Myocyte (in vitro differentiated cells): ENCODE measurements around the gene IFIT1B. TPM values are rescaled to one million over a fixed set of nuclear protein-coding genes. Genes with fewer than 3 reads are reported as not detected.
A peak's percentile ranks its signal among the peaks of the same experiment; 100 is the strongest.
"Not testable (repeated sequence)": the region's sequence is repeated elsewhere in the genome, so short reads cannot be mapped to it uniquely, and the experiment has no call there.

Experiments
- DNase-seq: peaks from one replicate; pipeline ENCODE4 v3.0.0-alpha.2; 2012; ENCODE audit warnings: low read depth
- polyA plus RNA-seq: library from polyadenylated mRNA; unstranded; fragments of >200 nt; gene quantifications from one replicate; pipeline ENCODE4 v1.2.1, GENCODE V29; 2012; ENCODE audit warnings: missing spikeins
- total RNA-seq: library from RNA; depleted of rRNA; stranded (reverse); fragments of >200 nt; gene quantifications from 2 replicates; pipeline ENCODE4 v1.2.3, GENCODE V29; 2014

The IFIT1B gene
- total RNA-seq, result not detected in 2 replicates
- not detected for polyA plus RNA-seq

DNA sequence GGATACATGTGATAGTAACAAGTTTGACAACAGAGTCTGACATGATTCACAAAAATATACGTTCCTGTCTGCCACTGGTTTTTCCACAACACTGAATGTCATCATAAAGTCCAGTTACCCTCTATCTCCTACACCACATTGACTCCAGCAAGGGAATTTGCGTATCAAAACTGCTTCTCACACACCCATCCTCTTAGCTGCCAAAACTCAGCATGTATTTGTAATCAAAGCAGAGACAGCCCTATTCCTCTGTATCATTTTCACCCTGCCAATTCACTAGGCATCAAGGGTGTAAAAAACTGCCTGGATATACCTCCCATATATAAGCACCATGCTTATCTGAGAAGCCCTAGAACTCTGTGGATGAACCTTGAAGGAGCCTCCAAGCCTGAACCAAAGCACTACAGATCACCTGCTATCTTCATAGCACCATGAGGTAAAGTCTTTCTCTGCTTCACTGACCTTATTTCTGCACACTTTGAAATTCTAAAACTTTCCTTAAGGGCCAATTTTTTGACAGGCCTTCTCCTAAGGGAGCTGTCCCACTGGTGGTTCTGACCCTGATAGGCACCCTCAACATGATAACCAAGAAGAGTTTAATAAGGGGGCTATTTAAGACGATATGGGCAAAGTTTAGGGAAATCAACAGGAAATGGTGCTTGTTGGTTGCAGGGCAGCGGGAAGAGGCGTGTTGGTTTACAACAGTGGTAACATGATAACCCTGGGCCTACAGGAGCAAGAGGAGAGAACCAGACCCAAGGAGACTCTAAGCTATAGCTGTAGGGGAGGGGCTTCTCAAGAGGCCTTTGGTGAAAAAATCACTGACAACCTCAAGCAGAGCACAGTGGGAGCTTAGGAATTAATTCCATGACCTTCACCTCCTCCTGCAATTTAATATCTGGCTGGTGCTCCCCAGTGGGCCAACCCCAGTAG lies at the start of gene IFIT1B:
IFIT1B (plus strand) TSS at position 352 of the 933 bp plus-strand sequence; CDS start at position 432, 80 bp downstream.
- DNase-seq, result no peak

GRCh38 chr10:89329151-89329550 lies 48.7 kb upstream of the IFIT1B start:
- DNase-seq, result no peak

DNA sequence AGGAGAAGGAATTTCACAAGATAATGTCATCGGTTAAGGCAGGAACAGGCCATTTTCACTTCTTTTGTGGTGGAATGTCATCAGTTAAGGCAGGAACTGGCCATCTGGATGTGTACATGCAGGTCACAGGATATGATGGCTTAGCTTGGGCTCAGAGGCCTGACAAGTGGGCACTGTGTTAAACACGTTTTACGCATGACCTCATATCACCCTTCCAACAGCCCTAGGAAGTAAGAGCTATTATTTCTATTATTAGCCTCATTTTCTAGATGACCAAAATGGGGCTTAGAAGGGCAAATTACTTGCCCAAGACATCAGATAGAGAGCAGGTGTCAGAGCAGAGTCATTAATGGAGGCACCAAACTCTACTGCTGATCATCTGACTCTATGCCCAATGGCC lies 47.8 kb upstream of the IFIT1B start:
- not testable (repeated sequence) for DNase-seq

DNA sequence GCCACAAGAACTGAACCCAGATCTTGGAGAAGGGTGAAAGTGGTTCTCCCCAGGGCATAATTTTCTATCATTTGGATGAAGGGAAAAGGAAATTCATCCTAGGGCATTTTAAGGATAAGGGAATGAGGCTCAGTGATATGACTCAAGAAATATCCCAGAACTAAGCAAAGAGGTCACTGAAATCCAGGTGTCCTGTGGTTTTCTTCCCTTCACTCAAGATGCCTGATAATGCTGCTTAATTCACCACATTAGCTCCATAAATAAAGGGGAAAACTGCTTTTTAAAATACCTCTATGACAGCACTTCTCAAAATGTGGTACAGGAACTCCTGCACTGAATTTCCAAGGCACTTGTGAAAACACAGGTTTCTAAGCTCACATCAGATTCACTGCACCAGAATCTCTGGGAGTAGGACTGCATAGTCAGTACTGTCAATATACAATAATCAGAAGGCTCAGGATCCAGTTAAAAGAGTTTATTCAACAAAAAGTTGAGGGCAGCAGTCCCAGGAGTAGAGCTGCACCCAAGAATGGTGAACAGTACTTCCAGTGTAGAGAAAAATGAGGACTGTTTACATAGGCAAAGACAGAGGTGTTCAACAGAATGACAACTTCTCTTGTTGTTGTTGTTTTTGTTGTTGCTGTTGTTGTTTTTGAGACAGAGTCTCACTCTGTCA lies 47.2 kb upstream of the IFIT1B start:
- no peak for DNase-seq

DNA sequence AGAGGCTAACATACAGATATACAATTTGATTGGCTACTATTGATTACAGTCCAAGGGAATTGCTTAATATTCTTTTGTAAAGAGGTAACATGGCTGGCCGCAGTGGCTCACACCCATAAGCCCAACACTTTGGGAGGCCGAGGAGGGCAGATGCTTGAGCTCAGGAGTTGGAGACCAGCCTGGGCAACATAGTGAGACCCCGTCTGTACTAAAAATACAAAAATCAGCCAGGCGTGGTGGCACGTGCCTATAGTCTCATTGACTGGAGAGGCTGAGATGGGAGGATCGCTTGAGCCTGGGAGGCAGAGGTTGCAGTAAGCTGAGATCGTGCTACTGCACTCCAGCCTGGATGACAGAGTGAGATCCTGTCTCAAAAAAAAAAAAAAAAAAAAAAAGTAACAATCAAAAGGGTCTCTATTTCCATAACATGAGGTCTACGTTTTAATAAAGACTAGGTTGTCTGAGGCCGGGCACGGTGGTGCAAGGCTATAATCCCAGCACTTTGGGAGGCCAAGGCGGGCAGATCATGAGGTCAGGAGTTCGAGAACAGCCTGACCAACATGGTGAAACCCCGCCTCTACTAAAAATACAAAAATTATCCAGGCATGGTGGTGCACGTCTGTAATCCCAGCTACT lies 46.3 kb upstream of the IFIT1B start:
- DNase-seq, result not testable (repeated sequence)

GRCh38 chr10:89332123-89332633 lies 45.7 kb upstream of the IFIT1B start:
- DNase-seq, result peak; percentile 60

GRCh38 chr10:89335226-89335625 lies 42.6 kb upstream of the IFIT1B start:
- no peak for DNase-seq

DNA sequence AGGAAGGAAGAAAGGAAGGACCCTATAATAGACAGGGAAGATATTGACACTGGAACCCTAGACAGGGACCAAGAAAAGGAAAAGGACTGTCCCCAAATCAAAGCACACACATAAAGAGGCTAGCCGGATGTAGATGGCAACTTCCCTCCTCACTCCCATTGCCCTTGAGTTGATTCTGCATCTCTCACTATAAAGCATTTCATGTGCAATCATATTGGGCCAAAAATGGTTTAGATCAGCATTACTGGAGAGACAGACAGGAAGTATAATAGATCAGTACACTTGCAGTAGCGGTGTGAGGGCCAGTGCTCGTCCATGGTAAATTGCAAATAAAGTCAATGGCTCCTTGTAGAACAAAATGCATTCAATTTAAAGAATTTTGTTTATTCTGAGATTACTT lies 41.6 kb upstream of the IFIT1B start:
- DNase-seq, result no peak

GRCh38 chr10:89337484-89337883 lies 40.4 kb upstream of the IFIT1B start:
- peak; percentile 27 for DNase-seq

DNA sequence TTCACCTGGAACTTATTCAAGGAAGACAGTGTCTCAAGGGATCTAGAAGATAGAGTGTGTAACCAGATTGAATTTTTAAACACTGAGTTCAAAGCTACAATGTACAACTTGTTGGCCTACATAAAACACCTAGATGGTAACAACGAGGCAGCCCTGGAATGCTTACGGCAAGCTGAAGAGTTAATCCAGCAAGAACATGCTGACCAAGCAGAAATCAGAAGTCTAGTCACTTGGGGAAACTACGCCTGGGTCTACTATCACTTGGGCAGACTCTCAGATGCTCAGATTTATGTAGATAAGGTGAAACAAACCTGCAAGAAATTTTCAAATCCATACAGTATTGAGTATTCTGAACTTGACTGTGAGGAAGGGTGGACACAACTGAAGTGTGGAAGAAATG lies 39.1 kb upstream of the IFIT1B start:
- DNase-seq, result no peak

DNA sequence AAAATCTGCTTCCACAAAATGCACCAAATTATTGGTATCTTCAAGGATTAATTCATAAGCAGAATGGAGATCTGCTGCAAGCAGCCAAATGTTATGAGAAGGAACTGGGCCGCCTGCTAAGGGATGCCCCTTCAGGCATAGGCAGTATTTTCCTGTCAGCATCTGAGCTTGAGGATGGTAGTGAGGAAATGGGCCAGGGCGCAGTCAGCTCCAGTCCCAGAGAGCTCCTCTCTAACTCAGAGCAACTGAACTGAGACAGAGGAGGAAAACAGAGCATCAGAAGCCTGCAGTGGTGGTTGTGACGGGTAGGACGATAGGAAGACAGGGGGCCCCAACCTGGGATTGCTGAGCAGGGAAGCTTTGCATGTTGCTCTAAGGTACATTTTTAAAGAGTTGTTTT lies 38.0 kb upstream of the IFIT1B start:
- DNase-seq, result no peak

GRCh38 chr10:89341649-89342048 lies 36.2 kb upstream of the IFIT1B start:
- no peak for DNase-seq

DNA sequence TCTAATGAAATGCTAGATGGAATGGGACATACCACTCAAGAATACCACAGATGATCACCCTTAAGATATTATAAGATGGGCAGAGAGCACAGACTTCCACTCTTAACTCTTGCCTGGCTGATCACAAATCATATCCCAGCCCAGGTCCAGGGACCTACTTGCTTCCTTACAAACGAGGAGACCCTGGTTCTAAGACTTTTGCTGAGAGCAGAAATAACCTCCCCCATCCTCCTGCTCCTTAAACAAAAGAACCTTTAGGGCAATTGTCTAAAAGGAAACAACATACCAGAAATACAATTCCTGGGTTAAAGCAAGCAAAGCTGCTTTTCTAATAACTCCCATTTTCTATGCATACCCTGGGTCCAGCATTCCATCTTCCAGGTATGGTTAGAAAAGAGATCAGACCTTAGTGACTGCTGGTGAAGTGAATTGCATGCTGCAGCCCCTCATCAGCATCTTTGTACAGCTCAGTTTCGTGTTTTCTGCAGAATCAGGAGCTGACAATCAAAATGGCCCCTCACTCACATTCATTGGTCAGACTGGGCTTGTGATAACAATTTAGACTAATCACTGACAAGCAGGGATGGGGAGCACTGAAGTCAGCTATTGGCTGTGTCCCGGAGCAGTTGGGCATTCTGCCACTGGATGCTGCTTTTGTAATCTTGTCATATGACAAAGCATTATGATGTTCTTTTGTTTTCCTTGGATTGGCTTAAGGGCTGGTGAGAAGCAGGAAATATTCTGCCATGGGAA lies 35.5 kb upstream of the IFIT1B start:
- peak; percentile 77 for DNase-seq

- no peak for DNase-seq
Observed at GRCh38 chr10:89343089-89343767, 34.6 kb upstream of the IFIT1B start.

DNA sequence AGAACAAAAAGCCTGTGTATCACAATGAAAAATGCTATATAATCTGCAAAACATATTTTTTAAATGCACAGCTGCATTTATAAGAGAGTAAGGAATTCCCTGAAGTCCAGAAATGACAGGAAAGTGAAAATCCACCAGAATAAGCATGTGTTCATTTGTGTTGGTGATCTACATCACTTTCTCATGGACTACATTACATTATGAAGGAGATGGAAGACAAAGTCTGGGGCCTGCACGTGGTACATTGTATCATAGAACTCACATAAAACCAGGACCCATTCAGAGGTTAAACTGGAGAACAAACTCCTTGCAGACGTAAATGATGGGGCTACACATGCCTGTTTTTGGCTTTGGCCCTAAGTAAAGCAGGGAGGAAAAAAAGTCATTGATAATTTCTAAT lies 33.7 kb upstream of the IFIT1B start:
- no peak for DNase-seq

GRCh38 chr10:89345367-89346000 lies 32.4 kb upstream of the IFIT1B start:
- DNase-seq, result no peak

GRCh38 chr10:89346405-89347254 lies 31.2 kb upstream of the IFIT1B start:
- peak; percentile 24 for DNase-seq

DNA sequence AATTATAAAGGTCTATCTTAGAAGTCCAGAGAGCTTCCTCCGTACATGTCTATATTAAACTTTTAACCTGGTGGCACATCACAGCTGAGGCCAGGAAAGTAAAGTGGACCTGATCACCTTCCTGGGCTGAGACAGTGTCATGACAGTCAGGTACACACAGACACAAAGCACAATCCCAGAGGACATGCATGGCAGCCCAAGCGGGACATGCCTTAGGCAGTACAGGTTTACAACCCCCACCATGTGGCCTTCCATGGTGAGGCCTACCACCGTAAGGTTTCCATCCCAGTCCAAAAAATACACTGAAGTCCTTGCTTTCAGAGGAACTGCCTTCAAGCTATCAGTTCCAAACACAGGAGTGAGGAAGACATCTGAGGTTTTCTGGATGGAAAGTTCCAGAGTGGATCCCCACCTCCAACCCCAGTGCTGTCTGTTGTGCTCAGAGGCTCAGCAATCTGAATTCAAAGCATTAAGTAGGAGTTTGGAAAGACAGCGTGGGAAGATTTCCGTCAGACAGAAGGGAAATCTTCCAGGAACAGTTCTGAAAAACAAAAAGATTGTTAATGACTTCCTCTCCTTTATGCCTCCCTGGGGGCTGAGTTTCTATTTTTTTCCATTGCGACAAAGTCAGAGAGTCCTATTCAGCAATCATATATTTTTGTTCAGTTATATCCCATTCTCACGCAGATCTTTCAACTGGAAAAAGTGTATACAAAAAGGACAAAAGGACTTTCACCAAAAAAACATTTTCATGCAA lies 30.0 kb upstream of the IFIT1B start:
- no peak for DNase-seq
